Prostate gland (tissue), 2 donors: ENCODE data around the gene IL1A. TPM values are rescaled to one million over a fixed set of nuclear protein-coding genes. Genes with fewer than 3 reads are reported as not detected.
"Not testable (repeated sequence)": the region's sequence is repeated elsewhere in the genome, so short reads cannot be mapped to it uniquely, and the experiment has no call there.

Experiments
- DNase-seq: peaks from one replicate; pipeline ENCODE4 v3.0.0-alpha.2; 2019; ENCODE audit warnings: low spot score
- H3K27ac ChIP-seq, 2 donors: fragments of 200-600 bp; sonication (generic); 2 replicates each; pipeline ENCODE4 v1.5.1; 2017 to 2019
- H3K27me3 ChIP-seq: fragments of 200-600 bp; sonication (generic); replicated peaks from 2 replicates; pipeline ENCODE4 v1.5.1; 2019; ENCODE audit not compliant: insufficient read depth
- H3K36me3 ChIP-seq, 2 donors: fragments of 200-600 bp; sonication (generic); 1 replicate in 1 of 2; 2 replicates in 1 of 2; pipeline versions ENCODE4 v1.5.1 to v1.8.1; 2017 to 2019
- H3K4me1 ChIP-seq: fragments of 200-600 bp; sonication (generic); replicated peaks from 2 replicates; pipeline ENCODE4 v1.5.1; 2019
- H3K4me3 ChIP-seq, 2 donors: fragments of 200-600 bp; sonication (generic); 2 replicates each; pipeline ENCODE4 v1.5.1; 2017 to 2019
- H3K9me3 ChIP-seq: fragments of 200-600 bp; sonication (generic); 2 replicates; pipeline ENCODE4 v1.5.1; 2017
- CTCF ChIP-seq, 4 experiments: fragments of 200-600 bp in 2 of 4; fragments of 450-650 bp in 2 of 4; sonication (generic) in 2 of 4; IDR thresholded peaks; 1 replicate in 3 of 4; 2 replicates in 1 of 4; pipeline ENCODE4 v1.5.1; 2016 to 2019; ENCODE audit warnings: antibody characterized with exemption in 4 of 4, mild to moderate bottlenecking in 2 of 4, moderate library complexity in 2 of 4
- POLR2A ChIP-seq: fragments of 450-650 bp; IDR thresholded peaks from one replicate; pipeline ENCODE4 v1.6.1; 2016; ENCODE audit warnings: antibody characterized with exemption, mild to moderate bottlenecking
- POLR2AphosphoS5 ChIP-seq: sonication (generic); formaldehyde crosslinking; IDR thresholded peaks from one replicate; pipeline ENCODE4 v1.6.1; 2017; ENCODE audit warnings: antibody characterized with exemption
- WGBS: methylation state at CpG from one replicate; pipeline ENCODE4 v1.1.5; 2018; 5-methylcytosine and 5-hydroxymethylcytosine counted together
- intact Hi-C: fragments of 100-400 bp; cut with DNase I; formaldehyde crosslinking; loops from one replicate; pipeline ENCODE4 v1.14.2; 2022
- total RNA-seq, 2 donors: library from RNA; depleted of rRNA; stranded (reverse); fragments of >200 nt; gene quantifications; one replicate each; pipeline ENCODE4 v1.1.0, GENCODE V29; 2016

The IL1A gene
- 10 to 100 TPM in 1 of 2 donors, not detected in 1; 27.4 TPM for total RNA-seq

GRCh38 chr2:112784199-112785189 lies at the start of gene IL1A:
IL1A (minus strand) TSS chr2:112784493; CDS start chr2:112783770, 723 bp downstream.
- WGBS, result 21% methylated on average over 13 of the region's 13 CpGs
- Histone ChIP-seq H3K4me3 (no peak within 1 kb of the TSS), H3K9me3 (no peaks in the 10 kb centered on the region), H3K4me1 (no peaks in the 10 kb centered on the region), H3K27ac (no peak within 1 kb of the TSS), H3K36me3 (no peaks in the 10 kb centered on the region), H3K27me3 (no peaks in the 10 kb centered on the region)
- no peak for DNase-seq
- no peak for TF ChIP-seq CTCF (IDR thresholded peaks at IDR 0.05)
- TF ChIP-seq POLR2A, result no peak
- TF ChIP-seq POLR2AphosphoS5, result no peak
- intact Hi-C loops, result no loop called here

GRCh38 chr2:112833976-112834375 lies 49.7 kb upstream of the IL1A start:
- intact Hi-C loops, result no loop called here
- Histone ChIP-seq H3K36me3 (no peaks in the 10 kb centered on the region), H3K9me3 (no peaks in the 10 kb centered on the region), H3K4me1 (no peaks in the 10 kb centered on the region), H3K4me3 (no peak overlapping the region), H3K27ac (no peak overlapping the region), H3K27me3 (no peaks in the 10 kb centered on the region)
- TF ChIP-seq CTCF (IDR thresholded peaks at IDR 0.05), result no peak
- TF ChIP-seq POLR2AphosphoS5, result no peak
- TF ChIP-seq POLR2A, result no peak
- DNase-seq, result no peak

GRCh38 chr2:112833639-112833931 lies 49.3 kb upstream of the IL1A start:
- H3K27me3 ChIP-seq, DNase-seq, H3K4me1 ChIP-seq, H3K4me3 ChIP-seq, H3K27ac ChIP-seq, intact Hi-C loops, H3K9me3 ChIP-seq, H3K36me3 ChIP-seq: not testable (repeated sequence)
- 96% methylated on average over 5 of the region's 5 CpGs for WGBS

- intact Hi-C loops, result no loop called here
- no peak overlapping the region for H3K4me3 ChIP-seq
- H3K4me1 ChIP-seq, result no peaks in the 10 kb centered on the region
- no peak for DNase-seq
- no peaks in the 10 kb centered on the region for H3K27me3 ChIP-seq
- H3K36me3 ChIP-seq, result no peaks in the 10 kb centered on the region
- no peak overlapping the region for H3K27ac ChIP-seq
- 92% methylated on average over 14 of the region's 14 CpGs for WGBS
- TF ChIP-seq CTCF (IDR thresholded peaks at IDR 0.05), result no peak
- no peak for TF ChIP-seq POLR2AphosphoS5
- no peak for TF ChIP-seq POLR2A
- H3K9me3 ChIP-seq, result no peaks in the 10 kb centered on the region
Observed at GRCh38 chr2:112832841-112833638, 48.7 kb upstream of the IL1A start.

GRCh38 chr2:112831946-112832840 lies 47.9 kb upstream of the IL1A start:
- intact Hi-C loops, result no loop called here
- Histone ChIP-seq H3K9me3 (no peaks in the 10 kb centered on the region), H3K36me3 (no peaks in the 10 kb centered on the region), H3K27ac (no peak overlapping the region), H3K4me1 (no peaks in the 10 kb centered on the region), H3K4me3 (no peak overlapping the region), H3K27me3 (no peaks in the 10 kb centered on the region)
- WGBS, result 89% methylated on average over 15 of the region's 15 CpGs
- no peak for TF ChIP-seq POLR2A
- no peak for TF ChIP-seq POLR2AphosphoS5
- no peak for DNase-seq
